Breast epithelium (tissue), 3 donors: ENCODE measurements around the gene DUSP16.

Experiments
- CTCF ChIP-seq, 3 donors: fragments of 450-650 bp; IDR thresholded peaks; one replicate each; pipeline ENCODE4 v1.5.1; 2016 to 2017; ENCODE audit warnings: antibody characterized with exemption in 3 of 3, mild to moderate bottlenecking in 3 of 3, moderate library complexity in 3 of 3
- POLR2A ChIP-seq: fragments of 450-650 bp; IDR thresholded peaks from one replicate; pipeline ENCODE4 v1.6.1; 2016; ENCODE audit warnings: antibody characterized with exemption, mild to moderate bottlenecking, moderate library complexity
- POLR2AphosphoS5 ChIP-seq, 3 donors: sonication (generic); formaldehyde crosslinking; IDR thresholded peaks; one replicate each; pipeline ENCODE4 v1.6.1; 2017; ENCODE audit warnings: antibody characterized with exemption in 3 of 3

GRCh38 chr12:12506496-12506890, 56.2 kb downstream of the DUSP16 start:
- TF ChIP-seq POLR2AphosphoS5 (IDR thresholded peaks at IDR 0.05) (no peak), CTCF (IDR thresholded peaks at IDR 0.05) (no peak), POLR2A (no peak)
